Activated CD4-positive, alpha-beta T cell treated with anti-CD3 and anti-CD28 coated beads for 24 hours (primary cell): ENCODE results near the gene NHSL2.

Experiments used
- DNase-seq, 2 donors: peaks; one replicate each; pipeline ENCODE4 v3.0.0-alpha.2; 2020; ENCODE audit warnings: low read depth in 2 of 2

The NHSL2 gene

DNA sequence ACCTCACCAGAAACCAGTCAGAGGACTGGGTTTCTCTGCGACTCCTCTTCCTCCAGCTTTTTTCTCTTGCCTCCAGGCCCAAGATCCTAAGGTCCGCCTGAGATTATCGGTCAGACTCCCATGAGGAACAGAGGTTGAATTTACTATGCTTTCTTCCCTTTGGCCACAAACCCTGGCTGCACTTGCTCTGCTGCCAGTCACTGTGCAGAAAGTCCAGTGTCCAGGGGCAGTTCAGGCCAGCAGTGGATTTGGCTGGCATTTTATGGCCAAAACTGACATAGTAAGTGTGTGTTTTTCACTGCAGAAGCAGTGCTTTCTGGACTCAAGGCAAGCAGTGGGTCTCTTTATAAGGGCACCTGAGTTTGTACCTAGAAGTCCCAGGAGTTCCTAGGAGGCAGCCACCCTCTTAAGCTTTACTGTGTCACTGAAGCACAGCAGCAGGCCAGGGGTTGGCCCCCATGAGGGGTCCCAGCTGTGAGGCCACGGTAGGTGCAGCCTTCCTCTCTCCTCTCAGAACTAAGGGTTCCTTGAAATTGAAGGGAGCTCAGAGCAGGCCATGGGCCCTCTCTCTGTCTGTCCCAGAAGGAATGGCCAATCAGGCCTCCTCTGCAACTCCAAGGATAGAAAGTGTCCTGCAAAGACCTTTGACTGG is 217.7 kb downstream of the NHSL2 start:
- no peak for DNase-seq

DNA sequence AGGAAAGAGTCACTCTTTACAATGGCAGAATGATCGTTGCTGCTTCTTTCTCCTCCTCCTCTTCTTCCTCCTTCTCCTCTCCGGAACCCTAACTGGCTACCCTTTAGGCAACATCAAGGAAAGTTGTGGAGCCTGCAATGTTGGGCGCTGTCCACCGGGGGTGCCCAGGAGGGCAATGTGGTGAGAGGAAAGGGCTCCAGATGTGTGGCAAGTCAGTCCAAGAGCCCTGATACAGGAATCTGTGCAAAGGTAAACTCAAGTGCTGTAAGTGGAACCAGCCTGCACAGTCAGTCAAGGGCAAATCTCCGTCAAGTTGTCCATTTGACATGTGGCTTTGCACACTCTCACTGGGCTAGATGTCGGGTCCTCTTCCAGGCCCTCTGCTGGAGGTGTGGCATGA is 218.2 kb downstream of the NHSL2 start:
- no peak for DNase-seq

DNA sequence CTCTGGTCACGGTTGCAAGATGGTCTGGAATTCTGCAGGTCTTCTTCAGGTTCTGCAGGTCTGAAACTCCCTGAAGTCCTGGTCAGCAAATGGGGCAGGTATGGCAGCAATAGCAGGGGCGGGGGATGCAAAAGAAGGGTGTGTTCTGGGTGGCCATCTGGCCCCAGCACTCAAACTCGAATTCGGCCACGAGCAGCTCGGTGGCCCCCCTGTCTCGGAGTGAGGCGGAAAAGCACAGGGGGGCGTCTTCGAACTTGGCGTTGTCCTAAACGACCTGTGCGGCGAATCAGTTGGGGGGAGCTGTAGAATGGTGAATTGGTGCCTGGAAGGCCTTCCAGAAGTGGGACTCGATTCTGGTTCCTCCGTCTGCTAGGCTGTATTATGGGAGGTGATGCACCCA is 219.0 kb downstream of the NHSL2 start:
- DNase-seq: no peak

DNA sequence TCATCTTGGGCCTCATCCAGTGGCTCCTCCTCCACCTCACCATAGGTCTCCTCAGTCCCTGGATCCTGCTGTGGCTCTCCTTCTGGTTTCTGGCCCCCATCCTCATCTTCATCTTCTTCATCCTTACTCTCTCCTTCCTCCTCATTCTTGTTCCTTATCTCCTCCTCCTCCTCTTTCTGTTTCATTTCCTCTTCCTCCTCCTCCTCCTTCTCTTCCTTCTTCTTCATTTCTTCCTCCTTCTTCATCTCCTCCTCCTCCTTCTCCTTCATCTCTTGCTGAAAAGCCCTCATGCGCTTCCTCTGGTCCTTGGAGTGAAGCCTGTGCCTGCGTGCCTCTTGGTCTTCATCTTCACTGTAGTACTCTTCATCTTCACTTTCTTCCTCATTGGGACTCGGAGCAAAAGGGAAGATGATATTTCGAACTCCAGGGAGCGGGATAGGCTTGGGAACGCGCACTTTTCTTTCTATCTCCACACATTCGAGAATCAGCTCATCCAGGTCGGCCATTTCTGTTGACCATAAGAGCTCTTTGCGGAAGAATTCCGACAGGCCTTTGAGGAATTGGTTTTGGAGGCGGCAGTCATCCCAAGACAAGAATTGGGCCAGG is 219.6 kb downstream of the NHSL2 start:
- no peak for DNase-seq

DNA sequence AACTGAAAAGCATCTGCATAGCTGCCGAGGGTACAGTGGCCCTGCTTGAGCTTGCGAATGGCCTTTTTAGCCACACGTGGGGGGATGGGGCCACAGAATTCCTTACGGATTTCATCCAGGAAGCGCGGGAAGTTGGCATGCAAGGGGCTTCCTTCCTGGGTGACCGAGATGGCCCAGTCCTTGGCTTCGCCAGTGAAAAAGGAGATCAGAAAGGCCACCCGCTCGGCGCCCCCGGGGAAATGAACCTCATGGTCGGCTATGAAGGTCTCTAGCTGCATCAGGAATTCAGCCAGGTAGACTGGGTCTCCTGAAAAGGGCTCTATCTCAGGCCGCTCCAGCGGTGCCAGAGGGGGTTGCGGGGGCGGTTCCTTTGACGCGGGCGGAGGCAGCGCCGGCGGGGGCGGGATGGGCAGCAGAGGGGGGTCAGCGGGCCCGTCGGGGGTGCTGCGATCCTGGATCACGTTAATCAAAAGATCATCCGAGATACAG is 220.2 kb downstream of the NHSL2 start:
- DNase-seq: no peak

DNA sequence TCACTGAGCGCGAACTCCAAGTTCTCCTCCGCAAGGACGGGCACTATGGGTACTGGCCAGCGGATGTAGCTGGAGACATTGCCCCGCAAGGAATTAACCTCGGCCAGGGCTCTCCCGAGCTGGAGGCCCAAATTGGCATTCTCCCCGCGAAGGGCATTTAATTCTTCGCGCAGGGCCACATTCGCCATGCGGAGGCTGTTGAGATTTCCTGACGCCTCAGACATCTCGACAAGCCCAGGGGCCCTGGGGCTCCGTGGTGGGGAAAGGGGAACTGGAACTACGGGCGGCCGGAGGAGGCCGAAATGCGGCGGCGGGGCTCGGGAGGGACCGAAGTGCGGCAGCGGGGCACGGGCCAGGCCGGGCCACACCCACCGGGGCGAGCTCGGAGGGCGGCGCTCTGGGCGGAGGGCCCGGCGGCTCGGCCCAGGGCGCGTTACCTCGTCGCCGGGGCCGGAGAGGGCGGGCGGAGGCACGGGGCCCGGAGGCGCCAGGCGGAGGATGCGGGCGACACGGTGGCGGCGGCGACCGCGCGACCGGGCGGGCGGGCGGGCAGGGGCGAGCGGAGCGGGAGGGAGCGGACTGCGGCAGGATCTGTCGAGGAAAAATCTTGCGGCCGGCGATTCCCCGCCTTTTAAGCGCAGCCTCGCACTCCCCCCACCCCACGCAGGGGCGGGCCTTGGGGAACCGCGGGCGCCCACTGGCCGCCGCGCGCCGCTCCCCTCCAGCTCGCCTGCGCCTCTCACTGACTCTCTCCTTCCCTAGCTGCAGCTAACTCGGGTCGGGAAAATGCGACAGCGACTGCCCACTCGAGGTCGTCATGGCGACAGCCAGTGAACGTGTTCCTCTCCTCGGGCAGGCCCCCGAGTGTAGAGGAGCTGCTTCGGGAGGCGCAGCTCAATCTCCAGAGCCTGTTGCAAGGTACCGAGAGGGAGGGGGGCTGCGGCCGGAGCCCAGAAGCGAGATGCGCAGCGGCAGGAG is 221.0 kb downstream of the NHSL2 start, which contains the start of gene RTL5:
Gene RTL5 (minus strand): TSS at position 599 of the 978 bp plus-strand sequence.
- peak; percentile 33 for DNase-seq

DNA sequence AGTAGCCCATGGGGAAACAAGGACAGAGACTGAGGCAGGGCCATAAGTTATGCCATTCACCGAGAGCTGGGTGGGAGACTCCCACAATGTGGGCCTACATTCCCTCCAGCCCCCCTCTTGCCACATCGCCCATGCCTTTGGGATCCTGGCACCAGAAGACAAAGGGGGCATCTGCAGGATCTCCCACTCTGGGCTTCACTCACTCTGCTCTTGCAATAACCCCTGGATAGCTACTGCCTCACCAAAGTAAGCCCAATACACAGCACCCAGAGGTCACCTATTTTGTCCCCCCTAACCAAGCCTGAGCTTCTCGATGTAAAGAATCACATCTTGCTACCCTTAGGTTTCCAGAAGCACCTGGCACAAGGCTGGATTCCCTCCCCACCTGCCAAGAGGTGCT is 221.8 kb downstream of the NHSL2 start:
- DNase-seq: no peak

DNA sequence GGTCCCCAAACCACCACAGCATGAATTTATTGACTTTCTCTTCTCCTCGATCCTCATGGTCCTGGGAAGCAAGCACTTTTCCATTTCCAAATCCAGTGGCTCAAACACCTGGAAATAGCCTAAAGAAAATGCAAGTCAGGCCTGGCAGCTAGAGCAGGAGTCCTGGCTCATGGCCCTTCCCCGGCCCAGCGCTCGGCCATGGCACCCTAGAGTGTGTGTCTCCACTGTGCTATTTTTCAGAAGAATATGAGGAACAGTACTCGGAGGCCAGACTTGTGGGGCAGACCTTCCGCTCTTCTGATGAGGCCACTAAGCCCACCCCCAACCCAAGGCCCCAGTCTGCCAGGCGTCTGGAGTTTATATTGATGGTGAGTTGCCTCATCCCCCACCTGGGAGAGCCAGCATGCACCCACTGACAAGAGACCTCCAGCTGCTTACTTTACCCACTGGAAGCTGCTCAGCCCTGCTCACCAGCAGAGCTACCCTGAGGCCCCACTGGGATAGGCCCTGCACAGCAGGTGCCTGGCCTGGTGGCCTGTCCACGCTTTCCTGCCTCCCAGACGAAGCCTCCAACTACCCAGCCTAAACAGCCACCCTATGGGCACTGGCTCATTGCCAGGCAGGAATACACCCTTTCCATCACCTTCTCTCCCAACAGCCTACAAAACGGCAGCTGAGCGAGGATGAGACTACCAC is 223.4 kb downstream of the NHSL2 start:
- no peak for DNase-seq

DNA sequence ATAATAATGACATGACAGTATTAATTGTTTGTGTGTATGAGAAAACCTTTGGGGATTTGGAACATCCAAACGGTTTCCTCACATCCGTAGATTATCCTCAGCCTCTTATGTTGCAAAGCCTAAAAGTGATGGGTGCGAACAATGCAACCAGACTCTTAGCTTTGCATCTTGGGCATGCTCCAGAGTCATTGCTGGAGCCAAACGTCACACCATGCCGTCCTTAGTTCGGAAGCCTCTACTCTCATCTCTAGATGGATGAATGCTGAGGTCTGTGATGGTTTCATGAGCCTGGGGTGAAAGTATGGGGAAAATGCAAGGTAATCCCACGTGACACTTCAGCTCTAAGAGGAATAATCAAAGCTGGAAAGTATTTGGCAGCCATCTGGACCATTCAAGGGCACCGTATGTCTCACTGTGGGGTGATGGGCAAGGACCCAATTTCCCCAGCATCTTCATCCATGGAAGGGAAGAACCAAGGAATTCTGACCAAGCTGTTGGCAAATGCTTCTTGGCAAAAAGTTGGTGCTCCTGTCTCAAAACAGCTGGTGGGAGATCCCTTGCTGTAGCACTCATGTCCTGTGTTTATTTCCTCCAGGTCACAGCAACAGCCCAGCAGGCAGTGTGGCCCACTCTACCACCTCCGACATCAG is 227.3 kb downstream of the NHSL2 start:
- no peak for DNase-seq

DNA sequence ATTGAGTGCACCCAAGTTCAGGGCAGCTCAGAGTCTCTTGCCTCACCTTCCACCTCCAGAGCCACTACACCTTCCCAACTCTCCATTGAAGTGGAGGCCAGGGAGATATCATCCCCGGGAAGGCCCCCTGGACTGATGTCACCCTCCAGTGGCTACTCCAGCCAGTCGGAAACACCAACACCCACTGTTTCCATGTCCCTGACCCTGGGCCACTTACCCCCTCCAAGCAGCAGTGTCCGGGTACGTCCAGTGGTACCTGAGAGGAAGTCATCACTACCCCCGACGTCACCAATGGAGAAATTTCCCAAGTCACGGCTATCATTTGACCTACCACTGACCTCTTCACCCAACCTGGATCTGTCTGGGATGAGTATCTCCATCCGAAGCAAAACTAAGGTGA is 228.9 kb downstream of the NHSL2 start:
- DNase-seq: no peak

DNA sequence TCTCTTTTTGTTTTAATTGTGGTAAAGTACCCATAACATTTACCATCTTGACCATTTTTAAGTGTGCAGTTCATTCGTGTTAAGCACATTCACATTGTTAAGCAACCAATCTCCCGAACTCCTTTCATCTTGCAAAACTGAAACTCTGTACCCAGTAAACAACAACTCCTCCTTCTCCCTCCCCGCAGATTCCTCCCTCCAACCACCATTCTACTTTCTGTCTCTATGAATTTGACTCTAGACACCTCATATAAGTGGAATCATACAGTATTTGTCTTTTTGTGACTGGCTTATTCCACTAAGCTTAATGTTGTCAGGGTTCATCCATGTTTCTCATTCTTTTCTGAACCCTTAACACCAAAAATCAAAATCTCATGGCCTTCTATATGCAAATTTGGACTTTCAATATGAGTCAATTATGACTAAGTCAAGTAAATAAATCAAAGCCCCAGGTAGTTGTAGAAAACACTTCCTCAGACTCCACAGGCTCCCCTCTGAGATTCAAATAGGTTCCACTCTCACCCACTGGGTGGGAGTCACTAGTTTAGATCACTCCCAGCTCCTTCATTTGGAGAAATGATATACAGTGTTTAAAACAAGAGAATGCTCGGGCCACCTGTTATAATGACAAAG is 230.8 kb downstream of the NHSL2 start:
- no peak for DNase-seq

DNA sequence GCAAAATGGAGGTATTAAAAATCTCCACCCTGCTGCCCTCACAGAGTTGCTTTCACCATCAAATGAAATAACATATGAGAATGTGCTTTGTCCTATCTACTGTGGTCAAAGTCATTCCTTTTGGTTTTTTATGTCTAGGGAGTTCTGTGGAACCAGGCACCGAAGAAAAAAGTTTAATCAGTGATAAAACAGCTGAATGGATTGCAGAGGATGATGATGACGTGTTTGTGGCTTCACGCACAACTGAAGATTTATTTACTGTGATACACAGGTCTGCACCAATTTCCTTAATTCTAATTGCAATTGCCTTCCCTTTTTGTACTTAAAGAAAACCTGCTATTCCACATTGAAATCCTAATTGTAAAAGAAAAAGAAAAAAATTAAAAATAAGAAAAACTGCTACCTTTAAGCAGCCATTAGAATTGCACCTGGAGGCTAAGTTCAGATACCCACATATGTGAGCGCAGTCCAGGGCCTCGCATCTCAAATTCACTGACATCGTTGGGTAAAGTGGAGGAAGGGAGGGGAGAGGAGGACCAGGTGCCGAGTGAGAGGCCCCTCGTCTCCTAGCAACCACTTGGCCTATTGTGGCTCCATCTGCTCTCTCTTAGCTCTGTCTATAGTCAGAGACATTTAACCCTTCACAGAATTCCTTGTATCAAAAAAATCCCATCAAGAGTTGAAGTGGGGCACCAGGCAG is 231.6 kb downstream of the NHSL2 start:
- DNase-seq: no peak

DNA sequence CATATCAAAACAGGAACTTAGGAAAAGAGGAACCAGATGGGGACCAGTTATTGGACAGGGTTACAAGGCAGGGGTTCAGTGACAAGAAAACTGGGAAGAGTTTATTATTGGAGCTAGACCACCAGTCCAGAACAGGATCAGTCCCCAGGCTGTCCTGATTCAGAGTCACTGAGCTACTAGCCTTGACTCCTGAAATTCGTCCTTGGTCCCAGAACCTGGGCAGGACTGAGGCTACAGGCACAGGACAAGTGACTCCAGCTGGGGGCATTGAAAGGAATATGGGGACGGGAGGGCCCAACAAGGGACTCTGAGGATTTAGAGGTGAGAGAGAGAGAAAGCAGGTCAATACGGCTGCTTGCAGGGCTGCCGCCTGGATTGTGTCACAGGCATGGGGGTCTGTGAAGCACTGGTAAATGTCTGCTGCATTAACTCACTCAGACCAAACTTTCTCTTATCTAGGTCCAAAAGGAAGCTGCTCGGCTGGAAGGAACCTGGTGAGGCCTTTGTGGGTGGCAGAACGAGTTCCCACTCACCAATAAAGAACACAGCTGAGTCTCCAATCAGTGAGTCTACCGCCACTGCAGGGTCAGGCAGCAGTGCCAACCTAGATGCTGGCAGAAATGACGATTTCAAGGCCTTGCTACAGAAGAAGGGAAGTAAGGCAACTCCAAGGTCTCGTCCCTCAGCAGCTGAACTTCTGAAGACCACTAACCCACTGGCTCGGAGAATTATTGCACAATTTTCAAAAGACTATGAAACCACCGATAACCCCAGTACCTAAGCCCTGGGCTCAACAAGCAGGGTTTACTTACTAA is 232.4 kb downstream of the NHSL2 start:
- DNase-seq: no peak

DNA sequence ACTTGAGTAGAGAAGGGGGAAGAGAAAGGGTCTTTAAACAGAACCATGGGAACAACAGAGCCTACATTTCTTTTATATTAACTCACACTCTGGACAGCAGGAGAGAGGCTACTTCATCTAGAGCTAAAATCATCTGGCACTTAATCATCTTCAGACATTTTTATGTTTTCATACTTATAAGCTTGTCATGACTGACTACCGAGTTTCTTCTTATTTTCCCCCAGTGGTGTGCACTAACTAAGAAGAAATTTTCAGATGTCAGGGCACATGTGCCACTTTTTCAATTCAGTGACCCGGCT is 232.9 kb downstream of the NHSL2 start:
- DNase-seq: no peak

DNA sequence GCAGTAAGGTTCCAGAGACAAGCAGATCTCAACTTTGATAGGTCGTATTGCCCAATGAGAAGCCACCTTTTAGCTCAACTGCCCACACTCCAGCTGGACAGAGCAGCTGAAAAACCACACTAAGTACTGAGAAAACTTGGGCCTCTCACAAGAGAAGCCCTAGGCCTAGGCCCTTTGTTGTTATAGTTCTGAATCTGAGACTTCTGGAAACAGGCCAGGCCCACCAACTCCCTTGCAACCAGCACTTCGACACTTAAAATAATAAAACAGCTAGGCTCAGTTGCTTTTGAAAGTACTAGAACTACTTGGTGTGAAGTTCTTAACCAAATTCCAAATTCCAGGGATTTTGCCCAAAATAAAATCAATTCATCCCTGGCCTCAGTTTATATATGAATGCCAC is 234.5 kb downstream of the NHSL2 start:
- no peak for DNase-seq

DNA sequence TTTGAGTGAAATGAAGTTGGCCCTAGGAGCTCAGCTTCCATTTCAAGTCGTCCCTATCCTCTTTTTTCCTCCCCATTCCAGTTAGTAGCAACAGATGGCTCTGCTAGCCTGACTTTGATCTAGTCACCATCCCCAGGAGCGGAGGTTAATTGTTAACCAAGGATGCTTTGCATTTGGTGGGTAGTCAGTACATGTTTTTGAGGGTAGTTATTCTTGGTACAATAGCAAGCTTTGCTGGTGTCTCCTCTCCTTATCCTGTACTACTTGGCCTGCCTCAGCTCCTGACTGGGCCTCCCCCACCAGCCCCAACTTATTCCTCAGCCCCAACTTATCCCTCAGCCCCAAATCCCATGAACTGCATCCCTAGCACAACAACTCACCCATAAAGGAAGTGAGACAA is 235.9 kb downstream of the NHSL2 start:
- no peak for DNase-seq

DNA sequence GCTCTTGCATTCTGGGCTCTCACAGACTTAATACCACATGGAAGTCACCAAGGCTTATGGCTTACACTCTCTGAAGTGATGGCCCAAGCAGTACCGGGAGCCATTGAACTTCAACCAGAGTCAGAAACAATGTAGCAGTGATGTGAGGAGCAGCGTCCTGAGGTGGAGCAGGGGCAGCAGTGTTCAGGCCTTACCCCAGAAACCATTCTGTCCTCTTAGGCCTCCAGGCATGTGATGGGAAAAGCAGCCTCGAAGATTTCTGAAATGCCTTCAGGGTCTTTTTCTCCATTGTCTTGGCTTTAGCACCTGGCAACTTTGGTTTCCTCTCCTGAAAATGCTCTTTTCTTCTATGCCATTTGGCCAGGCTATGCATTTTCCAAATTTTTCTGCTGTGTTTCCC is 248.1 kb downstream of the NHSL2 start:
- no peak for DNase-seq

DNA sequence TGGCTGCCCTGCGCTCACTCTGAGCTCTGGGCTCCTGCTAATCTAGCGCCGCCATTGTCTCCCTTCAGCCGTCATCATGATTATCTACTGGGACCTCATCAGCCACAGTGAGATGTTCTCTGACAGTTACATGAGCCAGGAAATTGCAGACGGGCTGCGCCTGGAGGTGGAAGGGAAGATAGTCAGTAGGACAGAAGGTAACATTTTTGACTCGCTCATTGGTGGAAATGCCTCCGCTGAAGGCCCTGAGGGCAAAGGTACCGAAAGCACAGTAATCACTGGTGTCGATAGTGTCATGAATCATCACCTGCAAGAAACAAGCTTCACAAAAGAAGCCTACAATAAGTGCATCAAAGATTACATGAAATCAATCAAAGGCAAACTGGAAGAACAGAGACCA is 249.1 kb downstream of the NHSL2 start:
- no peak for DNase-seq

DNA sequence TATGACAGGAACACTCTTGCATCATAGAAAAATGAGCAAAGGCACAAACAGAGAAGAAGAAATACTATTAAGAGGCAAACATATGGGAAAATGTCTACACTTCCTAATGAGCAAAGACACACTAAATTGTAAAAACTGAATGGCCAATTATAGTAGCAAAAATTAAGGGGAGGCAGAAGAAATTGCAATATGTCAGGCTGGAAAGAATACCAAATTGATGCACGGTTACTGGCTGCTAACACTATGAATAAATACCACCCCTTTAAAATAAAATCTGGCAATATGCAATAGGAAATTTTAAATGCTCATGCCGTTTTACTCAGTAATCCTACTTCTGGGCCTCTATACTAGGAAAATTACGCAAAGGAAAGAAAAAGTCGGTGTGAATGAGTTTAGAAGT is 254.9 kb downstream of the NHSL2 start:
- no peak for DNase-seq
